ENCODE results near the gene TMEM170B.

The TMEM170B gene

GRCh38 chr6:11586117-11586516 is 48.6 kb downstream of the TMEM170B start:
- TF ChIP-seq FOXP2 (optimal IDR thresholded peaks at IDR 0.05; ENCODE audit: control extremely low read depth, extremely low read length, insufficient read depth), result no peak
- TF ChIP-seq EZH2 (IDR thresholded peaks at IDR 0.05), result no peak
- no peak for TF ChIP-seq POLR2AphosphoS5 (IDR thresholded peaks at IDR 0.05; ENCODE audit: borderline replicate concordance, low read depth, low read length)
- H3K4me3 ChIP-seq, result 0 out of 2 replicates have a peak overlapping the region, but pooled peaks have one; percentile 20
- H3K9me3 ChIP-seq (ENCODE audit: low read depth, low read length), result no peaks in the 10 kb centered on the region
- no peaks in the 10 kb centered on the region for H3K36me3 ChIP-seq (ENCODE audit: insufficient read depth, low read length)
- peak overlapping the region; percentile 59; the same call in 1 of the 2 replicates for H3K27ac ChIP-seq
- no peak overlapping the region for H3K9ac ChIP-seq (ENCODE audit: insufficient read length)
- DNase-seq (ENCODE audit: low read depth, low spot score), result no peak

DNA sequence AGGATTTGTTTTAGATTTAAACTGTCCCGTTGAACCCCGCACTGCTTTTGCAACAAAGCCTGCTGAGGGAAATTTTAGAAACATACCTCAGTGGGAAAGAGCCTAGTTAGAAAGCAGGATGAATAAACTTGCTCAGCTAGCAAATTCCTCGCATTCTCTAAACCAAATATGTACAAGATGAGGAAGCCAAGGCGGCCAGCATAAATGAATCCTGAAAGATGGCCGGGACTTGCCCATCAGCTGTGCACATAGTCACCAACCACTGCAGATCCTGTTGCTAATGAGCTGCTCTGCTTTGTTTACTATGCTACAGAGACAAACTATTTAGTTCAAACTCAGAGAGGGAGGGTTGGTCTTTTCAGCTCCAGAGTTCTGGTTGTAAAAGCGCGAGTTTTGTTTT is 49.0 kb downstream of the TMEM170B start:
- no peak for DNase-seq (ENCODE audit: low read depth, low spot score)
- Histone ChIP-seq H3K27ac (peak overlapping the region; percentile 59; the same call in 1 of the 2 replicates), H3K36me3 (ENCODE audit: insufficient read depth, low read length) (no peaks in the 10 kb centered on the region), H3K9ac (ENCODE audit: insufficient read length) (no peak overlapping the region), H3K4me3 (0 out of 2 replicates have a peak overlapping the region, but pooled peaks have one; percentile 20), H3K9me3 (ENCODE audit: low read depth, low read length) (no peaks in the 10 kb centered on the region)
- no peak for TF ChIP-seq FOXP2 (optimal IDR thresholded peaks at IDR 0.05; ENCODE audit: control extremely low read depth, extremely low read length, insufficient read depth)
- TF ChIP-seq EZH2 (IDR thresholded peaks at IDR 0.05), result no peak

- no peak overlapping the region for H3K27ac ChIP-seq
- no peaks in the 10 kb centered on the region for H3K9me3 ChIP-seq (ENCODE audit: low read depth, low read length)
- H3K36me3 ChIP-seq (ENCODE audit: insufficient read depth, low read length), result no peaks in the 10 kb centered on the region
- DNase-seq (ENCODE audit: low read depth, low spot score), result no peak
- no peak overlapping the region for H3K9ac ChIP-seq (ENCODE audit: insufficient read length)
- TF ChIP-seq EZH2 (IDR thresholded peaks at IDR 0.05) (no peak), POLR2AphosphoS5 (IDR thresholded peaks at IDR 0.05; ENCODE audit: borderline replicate concordance, low read depth, low read length) (no peak), FOXP2 (optimal IDR thresholded peaks at IDR 0.05; ENCODE audit: control extremely low read depth, extremely low read length, insufficient read depth) (no peak)
- H3K4me3 ChIP-seq, result no peak overlapping the region
Measured at GRCh38 chr6:11589261-11589660, 51.7 kb downstream of the TMEM170B start.

DNA sequence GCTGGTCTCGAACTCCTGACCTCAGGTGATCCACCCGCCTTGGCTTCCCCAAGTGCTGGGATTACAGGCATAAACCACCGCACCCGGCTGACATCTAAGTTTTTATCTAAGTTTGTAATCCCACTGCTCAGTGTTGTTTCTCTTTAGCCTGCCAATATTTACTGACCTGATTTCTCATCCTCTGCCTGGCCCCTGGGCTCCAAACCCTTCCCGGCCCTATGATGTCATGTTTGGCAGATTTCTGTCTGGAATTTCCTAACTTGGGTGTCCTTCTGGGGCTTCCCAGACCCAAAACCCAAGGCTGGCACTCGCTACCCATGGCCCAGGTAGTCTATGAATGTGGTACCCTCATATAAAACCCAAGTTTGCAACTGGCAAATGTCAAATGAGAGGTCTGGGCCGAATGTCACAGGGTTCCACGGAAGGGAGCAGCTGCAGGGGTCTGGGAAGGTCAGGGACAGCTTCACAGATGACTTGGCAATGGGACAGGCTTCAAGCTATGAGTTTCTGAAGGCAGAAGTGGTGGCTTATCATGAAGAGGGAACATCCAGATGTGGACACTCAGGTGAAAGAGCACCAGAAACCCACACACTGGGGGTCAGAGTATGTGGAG is 54.9 kb downstream of the TMEM170B start:
- Histone ChIP-seq H3K27ac (no peak overlapping the region), H3K36me3 (ENCODE audit: insufficient read depth, low read length) (no peaks in the 10 kb centered on the region), H3K9ac (ENCODE audit: insufficient read length) (no peak overlapping the region), H3K9me3 (ENCODE audit: low read depth, low read length) (no peaks in the 10 kb centered on the region), H3K4me3 (no peak overlapping the region)
- no peak for TF ChIP-seq POLR2AphosphoS5 (IDR thresholded peaks at IDR 0.05; ENCODE audit: borderline replicate concordance, low read depth, low read length)
- TF ChIP-seq FOXP2 (optimal IDR thresholded peaks at IDR 0.05; ENCODE audit: control extremely low read depth, extremely low read length, insufficient read depth), result no peak
- TF ChIP-seq EZH2 (IDR thresholded peaks at IDR 0.05), result no peak
- no peak for DNase-seq (ENCODE audit: low read depth, low spot score)

DNA sequence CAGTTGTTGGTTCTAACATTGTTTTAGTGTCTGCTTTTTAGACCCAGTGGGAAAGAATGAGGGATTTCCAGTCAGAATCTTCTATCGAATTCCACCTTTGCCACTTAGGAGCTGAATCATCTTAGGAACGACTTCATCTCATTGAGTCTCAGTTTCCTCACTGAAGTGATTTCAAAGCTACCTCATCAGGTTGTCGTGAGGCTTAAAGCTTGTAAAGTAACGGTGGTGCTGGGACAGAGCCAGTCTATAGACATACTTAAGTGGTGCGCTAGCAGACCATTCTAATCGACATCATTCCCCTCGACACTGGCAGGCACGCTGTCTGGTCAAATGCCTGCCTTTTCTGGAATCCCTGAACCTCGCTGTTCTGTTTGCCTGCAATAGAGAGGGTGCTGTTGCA is 55.5 kb downstream of the TMEM170B start:
- DNase-seq (ENCODE audit: low read depth, low spot score), result no peak
- H3K4me3 ChIP-seq, result no peak overlapping the region
- no peak overlapping the region for H3K9ac ChIP-seq (ENCODE audit: insufficient read length)
- TF ChIP-seq POLR2AphosphoS5 (IDR thresholded peaks at IDR 0.05; ENCODE audit: borderline replicate concordance, low read depth, low read length), result no peak
- no peak for TF ChIP-seq EZH2 (IDR thresholded peaks at IDR 0.05)
- TF ChIP-seq FOXP2 (optimal IDR thresholded peaks at IDR 0.05; ENCODE audit: control extremely low read depth, extremely low read length, insufficient read depth), result no peak
- no peak overlapping the region for H3K27ac ChIP-seq
- H3K9me3 ChIP-seq (ENCODE audit: low read depth, low read length), result no peaks in the 10 kb centered on the region
- no peaks in the 10 kb centered on the region for H3K36me3 ChIP-seq (ENCODE audit: insufficient read depth, low read length)

DNA sequence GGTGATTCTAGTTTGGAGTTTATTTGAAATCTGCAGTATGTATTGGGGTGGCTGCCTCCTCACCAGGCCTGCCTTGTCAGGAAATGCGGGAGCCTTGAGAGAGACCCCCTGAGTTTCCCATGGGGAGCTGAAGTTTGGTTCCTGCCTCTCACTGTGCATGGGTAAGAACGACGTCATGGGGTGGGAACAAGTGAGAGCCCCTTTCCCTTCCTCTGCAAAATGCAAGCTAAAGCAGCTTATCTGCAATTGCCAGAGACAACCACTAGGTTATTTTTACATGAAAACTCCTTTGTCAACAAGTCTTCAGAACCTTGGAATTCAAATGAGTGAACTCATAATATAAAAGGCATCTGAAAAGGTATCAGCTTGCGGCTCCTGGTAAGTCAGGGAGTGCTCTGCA is 58.4 kb downstream of the TMEM170B start:
- Histone ChIP-seq H3K27ac (no peak overlapping the region), H3K36me3 (ENCODE audit: insufficient read depth, low read length) (no peaks in the 10 kb centered on the region), H3K9ac (ENCODE audit: insufficient read length) (no peak overlapping the region), H3K4me3 (no peak overlapping the region), H3K9me3 (ENCODE audit: low read depth, low read length) (no peaks in the 10 kb centered on the region)
- TF ChIP-seq POLR2AphosphoS5 (IDR thresholded peaks at IDR 0.05; ENCODE audit: borderline replicate concordance, low read depth, low read length) (no peak), EZH2 (IDR thresholded peaks at IDR 0.05) (no peak), FOXP2 (optimal IDR thresholded peaks at IDR 0.05; ENCODE audit: control extremely low read depth, extremely low read length, insufficient read depth) (no peak)
- DNase-seq (ENCODE audit: low read depth, low spot score), result no peak

DNA sequence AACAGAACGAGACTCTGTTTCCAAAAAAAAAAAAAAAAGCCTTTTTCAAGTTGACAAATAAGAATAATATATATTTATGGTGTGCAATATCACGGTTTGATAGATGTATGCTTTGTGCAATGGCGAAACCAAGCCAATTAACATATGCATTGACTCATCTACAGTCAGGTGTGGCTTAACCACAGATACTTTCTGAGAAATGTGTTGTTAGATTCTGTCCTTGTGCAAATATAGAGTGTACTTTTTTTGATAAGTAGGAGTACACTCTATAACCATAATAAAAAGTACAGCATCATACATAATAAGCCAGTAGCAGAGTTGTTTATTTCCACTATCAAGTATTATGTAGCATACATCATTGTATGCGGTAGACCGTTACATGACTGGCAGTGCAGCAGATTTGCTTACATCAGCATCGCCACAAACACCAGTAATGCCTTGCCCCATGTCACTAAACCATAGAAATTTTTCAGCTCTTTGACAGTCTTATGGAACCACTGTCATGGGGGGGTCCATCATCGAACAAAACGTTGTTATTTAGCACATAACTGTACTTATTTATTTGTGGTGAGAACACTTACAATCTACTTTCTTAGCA is 59.2 kb downstream of the TMEM170B start:
- Histone ChIP-seq H3K27ac (no peak overlapping the region), H3K36me3 (ENCODE audit: insufficient read depth, low read length) (no peaks in the 10 kb centered on the region), H3K9me3 (ENCODE audit: low read depth, low read length) (no peaks in the 10 kb centered on the region), H3K9ac (ENCODE audit: insufficient read length) (no peak overlapping the region), H3K4me3 (no peak overlapping the region)
- no peak for DNase-seq (ENCODE audit: low read depth, low spot score)
- TF ChIP-seq POLR2AphosphoS5 (IDR thresholded peaks at IDR 0.05; ENCODE audit: borderline replicate concordance, low read depth, low read length) (no peak), FOXP2 (optimal IDR thresholded peaks at IDR 0.05; ENCODE audit: control extremely low read depth, extremely low read length, insufficient read depth) (no peak)

GRCh38 chr6:11598687-11599086 is 61.1 kb downstream of the TMEM170B start:
- DNase-seq (ENCODE audit: low read depth, low spot score), result no peak
- no peak overlapping the region for H3K27ac ChIP-seq
- H3K9me3 ChIP-seq (ENCODE audit: low read depth, low read length), result no peaks in the 10 kb centered on the region
- H3K4me3 ChIP-seq, result no peak overlapping the region
- TF ChIP-seq EZH2 (IDR thresholded peaks at IDR 0.05) (no peak), FOXP2 (optimal IDR thresholded peaks at IDR 0.05; ENCODE audit: control extremely low read depth, extremely low read length, insufficient read depth) (no peak), POLR2AphosphoS5 (IDR thresholded peaks at IDR 0.05; ENCODE audit: borderline replicate concordance, low read depth, low read length) (no peak)
- no peak overlapping the region for H3K9ac ChIP-seq (ENCODE audit: insufficient read length)
- H3K36me3 ChIP-seq (ENCODE audit: insufficient read depth, low read length), result no peaks in the 10 kb centered on the region

Measured in SK-N-MC (cell line).